Progenitor cell of endocrine pancreas (in vitro differentiated cells): ENCODE measurements around the gene LRMDA. TPM values are rescaled to one million over a fixed set of nuclear protein-coding genes. Genes with fewer than 3 reads are reported as not detected.

Source experiments
- DNase-seq: peaks from one replicate; pipeline ENCODE4 v3.0.0; 2021; ENCODE audit warnings: low spot score; ENCODE audit not compliant: unreplicated experiment
- H3K27ac Mint-ChIP-seq: 2 replicates; pipeline ENCODE4 v1.8.0; 2021; ENCODE audit warnings: mild to moderate bottlenecking, moderate library complexity, mixed read lengths
- H3K27me3 Mint-ChIP-seq: 2 replicates; pipeline ENCODE4 v1.8.0; 2021; ENCODE audit warnings: mixed read lengths
- H3K36me3 Mint-ChIP-seq: 2 replicates; pipeline ENCODE4 v1.8.0; 2022; ENCODE audit warnings: mixed read lengths; ENCODE audit not compliant: insufficient read depth
- H3K4me1 Mint-ChIP-seq: 2 replicates; pipeline ENCODE4 v1.8.0; 2021; ENCODE audit warnings: low read depth, mixed read lengths
- H3K4me3 Mint-ChIP-seq: 2 replicates; pipeline ENCODE4 v1.8.0; 2021; ENCODE audit warnings: low read depth, mild to moderate bottlenecking, moderate library complexity, mixed read lengths
- H3K9me3 Mint-ChIP-seq: 2 replicates; pipeline ENCODE4 v1.8.0; 2021; ENCODE audit warnings: low read depth, mixed read lengths
- total RNA-seq: library from RNA; stranded (reverse); gene quantifications from 2 replicates; pipeline ENCODE4 v1.2.1, GENCODE V29; 2021
- TF ChIP-seq, protein P1 (sequence below): fragments of 200-600 bp; sonication (generic); IDR thresholded peaks from one replicate; pipeline ENCODE4 v1.5.0; 2021; ENCODE audit warnings: antibody characterized with exemption, mild to moderate bottlenecking; ENCODE audit not compliant: unreplicated experiment

The LRMDA gene
- total RNA-seq, 1 donor from 2014 or later = 6.5 TPM

DNA sequence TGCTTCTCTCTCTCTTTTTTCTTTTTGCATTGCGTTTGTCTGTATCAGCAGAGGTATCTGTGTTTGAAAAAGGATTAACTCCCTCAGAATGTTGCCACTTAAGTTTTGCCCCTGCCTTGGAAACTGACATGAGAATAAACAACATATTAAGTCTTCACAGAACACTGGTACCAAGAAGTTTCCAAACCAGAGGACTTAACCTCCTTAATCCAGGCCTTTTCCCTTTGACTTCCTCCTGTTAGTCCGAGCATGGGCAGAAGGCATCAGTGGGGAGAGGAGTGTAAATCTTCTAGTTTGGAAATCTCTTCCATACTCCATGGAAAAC lies 681.4 kb downstream of the LRMDA start:
- H3K27ac Mint-ChIP-seq = peak overlapping the region; percentile 53
- peaks cover 45% of the 10 kb centered on the region for H3K4me1 Mint-ChIP-seq
- H3K27me3 Mint-ChIP-seq = no peaks in the 10 kb centered on the region
- no peak overlapping the region for H3K4me3 Mint-ChIP-seq
- H3K36me3 Mint-ChIP-seq = peaks cover 9% of the 10 kb centered on the region
- no peak for DNase-seq
- TF ChIP-seq, protein P1, sequence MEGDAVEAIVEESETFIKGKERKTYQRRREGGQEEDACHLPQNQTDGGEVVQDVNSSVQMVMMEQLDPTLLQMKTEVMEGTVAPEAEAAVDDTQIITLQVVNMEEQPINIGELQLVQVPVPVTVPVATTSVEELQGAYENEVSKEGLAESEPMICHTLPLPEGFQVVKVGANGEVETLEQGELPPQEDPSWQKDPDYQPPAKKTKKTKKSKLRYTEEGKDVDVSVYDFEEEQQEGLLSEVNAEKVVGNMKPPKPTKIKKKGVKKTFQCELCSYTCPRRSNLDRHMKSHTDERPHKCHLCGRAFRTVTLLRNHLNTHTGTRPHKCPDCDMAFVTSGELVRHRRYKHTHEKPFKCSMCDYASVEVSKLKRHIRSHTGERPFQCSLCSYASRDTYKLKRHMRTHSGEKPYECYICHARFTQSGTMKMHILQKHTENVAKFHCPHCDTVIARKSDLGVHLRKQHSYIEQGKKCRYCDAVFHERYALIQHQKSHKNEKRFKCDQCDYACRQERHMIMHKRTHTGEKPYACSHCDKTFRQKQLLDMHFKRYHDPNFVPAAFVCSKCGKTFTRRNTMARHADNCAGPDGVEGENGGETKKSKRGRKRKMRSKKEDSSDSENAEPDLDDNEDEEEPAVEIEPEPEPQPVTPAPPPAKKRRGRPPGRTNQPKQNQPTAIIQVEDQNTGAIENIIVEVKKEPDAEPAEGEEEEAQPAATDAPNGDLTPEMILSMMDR = no peak
- peaks cover 6% of the 10 kb centered on the region for H3K9me3 Mint-ChIP-seq

DNA sequence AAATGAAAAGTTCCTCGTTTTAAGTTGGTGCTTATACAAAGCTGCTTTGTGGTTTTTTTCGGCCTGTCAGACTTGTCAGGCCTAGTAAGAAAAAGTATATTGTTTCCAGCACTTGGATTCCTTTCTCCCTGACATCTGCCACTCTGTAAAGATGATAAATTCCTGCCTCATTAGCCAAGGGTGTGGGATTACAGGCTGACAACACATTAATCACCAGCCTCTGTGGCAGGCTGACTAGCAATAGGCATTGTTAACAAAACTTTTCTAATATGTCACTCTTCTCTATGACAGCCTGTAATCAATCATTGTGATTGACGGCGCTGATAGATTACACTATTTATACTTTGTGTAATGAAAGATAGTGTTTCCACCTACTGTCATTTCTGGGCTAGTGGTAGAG lies 682.5 kb downstream of the LRMDA start:
- TF ChIP-seq, protein P1 = no peak
- Mint-ChIP-seq H3K36me3 (peaks cover 9% of the 10 kb centered on the region), H3K9me3 (peaks cover 6% of the 10 kb centered on the region), H3K4me3 (no peak overlapping the region), H3K27me3 (no peaks in the 10 kb centered on the region), H3K4me1 (peaks cover 47% of the 10 kb centered on the region), H3K27ac (peak overlapping the region; percentile 82)
- DNase-seq = no peak

DNA sequence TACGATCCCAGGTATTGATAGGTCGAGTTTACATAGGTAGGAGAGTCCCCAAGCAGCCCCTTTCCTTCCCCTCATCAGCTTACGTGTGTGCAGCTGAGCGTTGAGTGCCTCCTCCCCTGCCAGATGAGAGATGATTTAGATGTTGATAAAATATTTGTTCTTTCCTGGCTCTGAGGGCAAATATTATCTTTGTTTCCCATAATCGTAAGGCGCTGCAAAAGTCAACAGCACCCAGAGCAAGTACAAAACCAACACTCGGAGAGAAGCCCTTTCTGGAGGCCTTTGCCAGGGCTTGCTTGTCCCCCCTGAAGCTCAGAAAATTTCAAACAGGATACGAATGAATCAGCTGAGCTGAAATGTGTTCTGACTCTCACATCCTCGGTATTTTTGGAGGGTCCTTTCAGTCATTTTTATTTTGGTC lies 683.2 kb downstream of the LRMDA start:
- Mint-ChIP-seq H3K4me1 (peaks cover 50% of the 10 kb centered on the region), H3K9me3 (peaks cover 6% of the 10 kb centered on the region), H3K27me3 (no peaks in the 10 kb centered on the region), H3K36me3 (peaks cover 9% of the 10 kb centered on the region), H3K4me3 (no peak overlapping the region), H3K27ac (peak overlapping the region; percentile 82)
- TF ChIP-seq, protein P1 = no peak
- no peak for DNase-seq

GRCh38 chr10:76115131-76115470 lies 683.7 kb downstream of the LRMDA start:
- peak overlapping the region; percentile 33 for H3K4me3 Mint-ChIP-seq
- peaks cover 9% of the 10 kb centered on the region for H3K36me3 Mint-ChIP-seq
- no peaks in the 10 kb centered on the region for H3K27me3 Mint-ChIP-seq
- TF ChIP-seq, protein P1 = no peak
- peaks cover 6% of the 10 kb centered on the region for H3K9me3 Mint-ChIP-seq
- DNase-seq = no peak
- H3K27ac Mint-ChIP-seq = peak overlapping the region; percentile 82
- H3K4me1 Mint-ChIP-seq = peaks cover 52% of the 10 kb centered on the region

- H3K4me3 Mint-ChIP-seq = peak overlapping the region; percentile 33
- H3K27me3 Mint-ChIP-seq = no peaks in the 10 kb centered on the region
- peaks cover 6% of the 10 kb centered on the region for H3K9me3 Mint-ChIP-seq
- TF ChIP-seq, protein P1 = no peak
- DNase-seq = no peak
- H3K36me3 Mint-ChIP-seq = peaks cover 8% of the 10 kb centered on the region
- peaks cover 52% of the 10 kb centered on the region for H3K4me1 Mint-ChIP-seq
- H3K27ac Mint-ChIP-seq = peak overlapping the region; percentile 82
These were observed 684.2 kb downstream of the LRMDA start for GRCh38 chr10:76115471-76116155.
